HCT116 (cell line): ENCODE data around the gene NSFL1C. TPM values are rescaled to one million over a fixed set of nuclear protein-coding genes. Genes with fewer than 3 reads are reported as not detected.

Experiments
- ATAC-seq: fragments of 200-7000 bp; cut with Tn5 transposase; 2 replicates; pipeline ENCODE4 v1.9.1; 2020; ENCODE audit warnings: mild to moderate bottlenecking, moderate library complexity
- BruUV-seq: library from RNA; stranded (reverse); fragments of 400-500 nt; replicated peaks from 2 replicates; lab custom pipeline; 2021; lab: Mats Ljungman, UMichigan
- CTCF ChIA-PET: fragments of 300-600 bp; sonication (Branson Sonifier 250); formaldehyde crosslinking; loops from one replicate; lab custom pipeline; 2021; ENCODE audit warnings: antibody characterized with exemption; lab: Charles Lee
- POLR2A ChIA-PET: fragments of 300-600, 350-600 bp; sonication (Branson Sonifier 250); formaldehyde crosslinking; loops from one replicate; lab custom pipeline; 2021; ENCODE audit warnings: antibody characterized with exemption; lab: Charles Lee
- RAD21 ChIA-PET, 2 experiments: fragments of 300-600 bp; sonication (Branson Sonifier 250); formaldehyde crosslinking; loops; one replicate each; lab custom pipeline; 2023; ENCODE audit warnings: low total read pairs in 2 of 2; ENCODE audit not compliant: uncharacterized antibody in 2 of 2, unreplicated experiment in 2 of 2, low non-redundant PET in 1 of 2; lab: Charles Lee
- DNase-seq: peaks from one replicate; pipeline ENCODE4 v3.0.0-alpha.2; 2010; ENCODE audit warnings: low read depth, low spot score
- H2AFZ ChIP-seq: fragments of 200-600 bp; shearing (Covaris generic), sonication (generic); 2 replicates; pipeline ENCODE4 v1.6.1; 2017; ENCODE audit warnings: low read depth, mixed run types, mixed read lengths, antibody characterized with exemption, low read length; ENCODE audit not compliant: poor library complexity, severe bottlenecking
- H3K27ac ChIP-seq: 2 replicates; pipeline ENCODE4 v1.5.1; 2012; ENCODE audit warnings: low read depth, low read length
- H3K27me3 ChIP-seq: fragments of 200-600 bp; sonication (generic); 2 replicates; pipeline ENCODE4 v1.6.1; 2016; ENCODE audit warnings: mixed run types, low read length, mixed read lengths; ENCODE audit not compliant: insufficient read depth
- H3K36me3 ChIP-seq, 2 experiments: fragments of 200-500 bp in 1 of 2; fragments of 200-600 bp in 1 of 2; sonication (Bioruptor generic) in 1 of 2; sonication (generic) in 1 of 2; 2 replicates each; pipeline versions ENCODE4 v1.5.1 to v1.6.1; 2014 to 2016; ENCODE audit warnings: low read length in 2 of 2, inconsistent platforms in 1 of 2, mixed read lengths in 1 of 2, mixed run types in 1 of 2; ENCODE audit not compliant: insufficient read depth in 2 of 2, control insufficient read depth in 1 of 2
- H3K4me1 ChIP-seq, 2 experiments: fragments of 200-600 bp in 1 of 2; sonication (generic) in 1 of 2; 2 replicates each; pipeline versions ENCODE4 v1.5.1 to v1.6.1; 2012 to 2017; ENCODE audit warnings: low read length in 2 of 2, inconsistent platforms in 1 of 2, mild to moderate bottlenecking in 1 of 2, mixed read lengths in 1 of 2, mixed run types in 1 of 2, moderate library complexity in 1 of 2; ENCODE audit not compliant: insufficient read depth in 2 of 2, control insufficient read depth in 1 of 2
- H3K4me2 ChIP-seq: fragments of 200-600 bp; sonication (generic); 2 replicates; pipeline ENCODE4 v1.6.1; 2017; ENCODE audit warnings: mixed run types, low read length, mixed read lengths
- H3K4me3 ChIP-seq, 2 experiments: fragments of 200-600 bp in 1 of 2; sonication (generic) in 1 of 2; replicated peaks in 1 of 2; 2 replicates each; pipeline ENCODE4 v1.5.1; 2011 to 2016; ENCODE audit warnings: low read length in 2 of 2, control low read depth in 1 of 2, low read depth in 1 of 2, mild to moderate bottlenecking in 1 of 2, mixed read lengths in 1 of 2, mixed run types in 1 of 2
- H3K79me2 ChIP-seq: fragments of 200-600 bp; sonication (generic); 2 replicates; pipeline ENCODE4 v1.6.1; 2017; ENCODE audit warnings: mild to moderate bottlenecking, mixed run types, low read length, moderate library complexity, mixed read lengths; ENCODE audit not compliant: insufficient read depth
- H3K9ac ChIP-seq: fragments of 200-600 bp; sonication (generic); 2 replicates; pipeline ENCODE4 v1.6.1; 2016; ENCODE audit warnings: low read length, mixed read lengths
- H3K9me2 ChIP-seq: fragments of 200-600 bp; sonication (generic), shearing (Covaris generic); 2 replicates; pipeline ENCODE4 v1.6.1; 2017; ENCODE audit warnings: mixed run types, mild to moderate bottlenecking, moderate library complexity; ENCODE audit not compliant: insufficient read depth
- H3K9me3 ChIP-seq, 2 experiments: fragments of 200-500 bp in 1 of 2; fragments of 200-600 bp in 1 of 2; sonication (Bioruptor generic) in 1 of 2; sonication (generic) in 1 of 2; 2 replicates each; pipeline ENCODE4 v1.6.1; 2014 to 2017; ENCODE audit warnings: low read length in 2 of 2, mixed read lengths in 2 of 2, inconsistent platforms in 1 of 2, low read depth in 1 of 2, mild to moderate bottlenecking in 1 of 2, mixed run types in 1 of 2, moderate library complexity in 1 of 2; ENCODE audit not compliant: control insufficient read depth in 1 of 2, insufficient read depth in 1 of 2
- H4K20me1 ChIP-seq: fragments of 200-600 bp; sonication (generic), shearing (Covaris generic); 2 replicates; pipeline ENCODE4 v1.6.1; 2017; ENCODE audit warnings: mixed run types, mild to moderate bottlenecking, moderate library complexity; ENCODE audit not compliant: insufficient read depth
- CBX3 ChIP-seq: IDR thresholded peaks from 2 replicates; pipeline ENCODE4 v1.6.1; 2012; ENCODE audit warnings: low read depth
- CEBPB ChIP-seq: IDR thresholded peaks from 2 replicates; pipeline ENCODE4 v1.6.1; 2012; ENCODE audit warnings: low read depth
- EGR1 ChIP-seq: IDR thresholded peaks from 2 replicates; pipeline ENCODE4 v1.6.1; 2012; ENCODE audit warnings: low read depth
- ELF1 ChIP-seq: IDR thresholded peaks from 2 replicates; pipeline ENCODE4 v1.6.1; 2012; ENCODE audit warnings: low read depth, borderline replicate concordance
- EZH2 ChIP-seq: fragments of 200-600 bp; sonication (generic); IDR thresholded peaks from 2 replicates; pipeline ENCODE4 v1.6.1; 2017; ENCODE audit warnings: antibody characterized with exemption, mixed run types
- EZH2phosphoT487 ChIP-seq: fragments of 200-600 bp; IDR thresholded peaks from 2 replicates; pipeline ENCODE4 v1.6.1; 2018; ENCODE audit warnings: antibody characterized with exemption, borderline replicate concordance
- JUND ChIP-seq: IDR thresholded peaks from 2 replicates; pipeline ENCODE4 v1.6.1; 2012
- POLR2A ChIP-seq: IDR thresholded peaks from 2 replicates; pipeline ENCODE4 v1.7.0; 2011; ENCODE audit warnings: borderline replicate concordance; ENCODE audit not compliant: insufficient read depth, insufficient read length; ENCODE audit errors: extremely low read depth
- POLR2AphosphoS5 ChIP-seq: IDR thresholded peaks from 2 replicates; pipeline ENCODE4 v1.6.1; 2011; ENCODE audit warnings: mild to moderate bottlenecking, low read depth, low read length, moderate library complexity
- RAD21 ChIP-seq: IDR thresholded peaks from 2 replicates; pipeline ENCODE4 v1.6.1; 2012; ENCODE audit warnings: low read depth, mild to moderate bottlenecking
- SIN3A ChIP-seq: IDR thresholded peaks from 2 replicates; pipeline ENCODE4 v1.6.1; 2012; ENCODE audit warnings: low read depth
- SP1 ChIP-seq: IDR thresholded peaks from 2 replicates; pipeline ENCODE4 v1.6.1; 2012; ENCODE audit warnings: low read depth
- TCF7L2 ChIP-seq: IDR thresholded peaks from 2 replicates; pipeline ENCODE4 v1.7.0; 2011; ENCODE audit warnings: borderline replicate concordance, inconsistent platforms; ENCODE audit not compliant: insufficient read depth, insufficient read length; ENCODE audit errors: extremely low read depth
- YY1 ChIP-seq: IDR thresholded peaks from 2 replicates; pipeline ENCODE4 v1.6.1; 2011; ENCODE audit warnings: low read length, low read depth, moderate library complexity, mild to moderate bottlenecking; ENCODE audit not compliant: insufficient replicate concordance; ENCODE audit errors: extremely low read depth
- ZFX ChIP-seq: fragments of 450-650 bp; IDR thresholded peaks from 2 replicates; pipeline ENCODE4 v1.6.1; 2017
- ZNF274 ChIP-seq: fragments of 200-500 bp; sonication (Bioruptor generic); IDR thresholded peaks from 2 replicates; pipeline ENCODE4 v1.6.1; 2014; ENCODE audit warnings: mild to moderate bottlenecking, low read depth, low read length, inconsistent platforms
- intact Hi-C: fragments of 100-400 bp; cut with micrococcal nuclease; formaldehyde crosslinking; loops from 2 replicates; pipeline ENCODE4 v1.10.0; 2022
- total RNA-seq: library from RNA; stranded (reverse); gene quantifications from one replicate; pipeline ENCODE4 v1.2.1, GENCODE V29; 2021; ENCODE audit not compliant: unreplicated experiment
- TF ChIP-seq, protein P1 (sequence below), 3 experiments: fragments of 200-600 bp in 1 of 3; sonication (generic) in 1 of 3; IDR thresholded peaks in 2 of 3; conservative IDR thresholded peaks in 1 of 3; 2 replicates each; pipeline ENCODE4 v1.5.1; 2012 to 2017; ENCODE audit warnings: low read depth in 2 of 3, low read length in 2 of 3, antibody characterized with exemption in 1 of 3, borderline replicate concordance in 1 of 3, control low read depth in 1 of 3, mild to moderate bottlenecking in 1 of 3, mixed read lengths in 1 of 3, mixed run types in 1 of 3, moderate library complexity in 1 of 3; ENCODE audit not compliant: insufficient read depth in 1 of 3
- TF ChIP-seq, protein P2 (sequence below): IDR thresholded peaks from 2 replicates; pipeline ENCODE4 v1.6.1; 2011; ENCODE audit warnings: mild to moderate bottlenecking, low read length, moderate library complexity; ENCODE audit not compliant: insufficient replicate concordance; ENCODE audit errors: extremely low read depth

The NSFL1C gene
- total RNA-seq, 1 experiment from 2014 or later, result 93.4 TPM

DNA sequence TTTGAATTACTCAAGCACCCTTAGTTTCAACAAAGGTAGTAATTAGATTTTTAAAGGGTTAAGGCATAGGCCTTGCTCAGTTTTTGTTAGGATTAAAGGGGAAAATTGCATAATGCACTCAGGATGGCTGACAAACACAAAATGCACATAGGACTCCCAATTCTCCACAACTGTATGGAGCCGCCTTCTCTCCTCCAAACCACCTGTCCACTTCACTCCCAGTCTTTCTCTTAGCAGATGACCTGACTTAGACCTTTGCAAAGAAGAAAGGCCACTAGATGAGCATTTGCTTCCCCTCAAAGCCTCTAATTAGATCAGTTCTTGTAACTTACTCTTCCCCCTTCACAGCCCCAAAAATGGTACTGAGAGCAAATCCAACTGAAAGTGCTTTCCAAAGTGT, 20.1 kb downstream of the NSFL1C start:
- H3K36me3 ChIP-seq, result peaks cover 72 to 82% of the 10 kb centered on the region in 2 experiments
- intact Hi-C loops, result no loop called here
- CTCF ChIA-PET, result interaction anchor here (1.6 kb wide), 1 partner anchor 9 kb away, joined by 11 read pairs; no protein-coding TSS in a partner anchor
- H3K9ac ChIP-seq, result no peak overlapping the region
- H4K20me1 ChIP-seq, result no peaks in the 10 kb centered on the region
- no peaks in the 10 kb centered on the region for H3K9me2 ChIP-seq
- RAD21 ChIA-PET, result no interaction called here
- no peaks in the 10 kb centered on the region for H3K27me3 ChIP-seq
- POLR2A ChIA-PET, result no interaction called here
- H3K4me3 ChIP-seq, result no peak overlapping the region
- H2AFZ ChIP-seq, result no peak overlapping the region
- ATAC-seq (no peak), DNase-seq (no peak)
- TF ChIP-seq EZH2, result no peak
- no peak for TF ChIP-seq CBX3
- no peak for TF ChIP-seq ZFX
- TF ChIP-seq ELF1, result no peak
- TF ChIP-seq YY1, result no peak
- TF ChIP-seq ZNF274, result no peak
- TF ChIP-seq POLR2A, result no peak
- TF ChIP-seq CEBPB, result no peak
- BruUV-seq, result no TSS peak
- H3K27ac ChIP-seq, result no peak overlapping the region
- no peaks in the 10 kb centered on the region for H3K79me2 ChIP-seq
- no peaks in the 10 kb centered on the region for H3K4me1 ChIP-seq
- no peaks in the 10 kb centered on the region for H3K9me3 ChIP-seq
- H3K4me2 ChIP-seq, result no peak overlapping the region

DNA sequence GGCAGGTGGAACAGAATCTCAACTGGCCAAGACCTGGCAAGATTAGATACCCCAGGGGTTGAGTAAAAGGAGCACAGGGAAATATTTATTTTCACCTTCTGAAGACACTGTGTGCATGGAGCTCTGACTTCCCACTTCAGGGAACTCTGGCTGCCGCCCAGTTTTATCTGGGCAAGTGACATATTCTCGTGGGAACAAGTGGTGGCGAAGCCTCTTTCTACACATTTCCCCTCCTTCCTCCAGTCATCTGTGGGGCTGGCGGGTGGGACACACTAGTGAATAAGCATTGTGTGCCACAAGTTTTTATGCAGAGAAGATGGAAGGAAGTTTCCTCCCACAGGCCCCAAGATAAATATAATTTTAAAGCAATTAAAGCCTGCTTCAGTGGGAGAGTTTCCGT, 23.6 kb downstream of the NSFL1C start:
- Histone ChIP-seq H3K27ac (no peak overlapping the region), H3K9me2 (no peaks in the 10 kb centered on the region), H3K4me3 (no peak overlapping the region), H4K20me1 (no peaks in the 10 kb centered on the region), H3K79me2 (no peaks in the 10 kb centered on the region), H3K9me3 (no peaks in the 10 kb centered on the region), H3K36me3 (peaks cover 41 to 56% of the 10 kb centered on the region in 2 experiments), H3K9ac (no peak overlapping the region), H3K4me2 (no peak overlapping the region), H2AFZ (no peak overlapping the region), H3K27me3 (no peaks in the 10 kb centered on the region), H3K4me1 (no peaks in the 10 kb centered on the region)
- TF ChIP-seq RAD21, result no peak
- TF ChIP-seq SP1, result no peak
- no peak for TF ChIP-seq EZH2phosphoT487
- no peak for TF ChIP-seq SIN3A
- TF ChIP-seq CEBPB, result no peak
- TF ChIP-seq ZFX, result no peak
- TF ChIP-seq, protein P1, sequence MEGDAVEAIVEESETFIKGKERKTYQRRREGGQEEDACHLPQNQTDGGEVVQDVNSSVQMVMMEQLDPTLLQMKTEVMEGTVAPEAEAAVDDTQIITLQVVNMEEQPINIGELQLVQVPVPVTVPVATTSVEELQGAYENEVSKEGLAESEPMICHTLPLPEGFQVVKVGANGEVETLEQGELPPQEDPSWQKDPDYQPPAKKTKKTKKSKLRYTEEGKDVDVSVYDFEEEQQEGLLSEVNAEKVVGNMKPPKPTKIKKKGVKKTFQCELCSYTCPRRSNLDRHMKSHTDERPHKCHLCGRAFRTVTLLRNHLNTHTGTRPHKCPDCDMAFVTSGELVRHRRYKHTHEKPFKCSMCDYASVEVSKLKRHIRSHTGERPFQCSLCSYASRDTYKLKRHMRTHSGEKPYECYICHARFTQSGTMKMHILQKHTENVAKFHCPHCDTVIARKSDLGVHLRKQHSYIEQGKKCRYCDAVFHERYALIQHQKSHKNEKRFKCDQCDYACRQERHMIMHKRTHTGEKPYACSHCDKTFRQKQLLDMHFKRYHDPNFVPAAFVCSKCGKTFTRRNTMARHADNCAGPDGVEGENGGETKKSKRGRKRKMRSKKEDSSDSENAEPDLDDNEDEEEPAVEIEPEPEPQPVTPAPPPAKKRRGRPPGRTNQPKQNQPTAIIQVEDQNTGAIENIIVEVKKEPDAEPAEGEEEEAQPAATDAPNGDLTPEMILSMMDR (IDR thresholded peaks at IDR 0.05 in 2 of 3, conservative IDR thresholded peaks at IDR 0.05 in 1 of 3; ENCODE audit: borderline replicate concordance in 1 of 3, insufficient read depth in 1 of 3, low read depth in 2 of 3, low read length in 2 of 3), result no peak
- TF ChIP-seq JUND, result no peak
- TF ChIP-seq ZNF274, result no peak
- TF ChIP-seq EGR1, result no peak
- TF ChIP-seq CBX3, result no peak
- no peak for TF ChIP-seq POLR2AphosphoS5
- no peak for TF ChIP-seq EZH2
- TF ChIP-seq TCF7L2, result no peak
- TF ChIP-seq, protein P2, sequence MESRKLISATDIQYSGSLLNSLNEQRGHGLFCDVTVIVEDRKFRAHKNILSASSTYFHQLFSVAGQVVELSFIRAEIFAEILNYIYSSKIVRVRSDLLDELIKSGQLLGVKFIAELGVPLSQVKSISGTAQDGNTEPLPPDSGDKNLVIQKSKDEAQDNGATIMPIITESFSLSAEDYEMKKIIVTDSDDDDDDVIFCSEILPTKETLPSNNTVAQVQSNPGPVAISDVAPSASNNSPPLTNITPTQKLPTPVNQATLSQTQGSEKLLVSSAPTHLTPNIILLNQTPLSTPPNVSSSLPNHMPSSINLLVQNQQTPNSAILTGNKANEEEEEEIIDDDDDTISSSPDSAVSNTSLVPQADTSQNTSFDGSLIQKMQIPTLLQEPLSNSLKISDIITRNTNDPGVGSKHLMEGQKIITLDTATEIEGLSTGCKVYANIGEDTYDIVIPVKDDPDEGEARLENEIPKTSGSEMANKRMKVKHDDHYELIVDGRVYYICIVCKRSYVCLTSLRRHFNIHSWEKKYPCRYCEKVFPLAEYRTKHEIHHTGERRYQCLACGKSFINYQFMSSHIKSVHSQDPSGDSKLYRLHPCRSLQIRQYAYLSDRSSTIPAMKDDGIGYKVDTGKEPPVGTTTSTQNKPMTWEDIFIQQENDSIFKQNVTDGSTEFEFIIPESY, result no peak
- RAD21 ChIA-PET, result no interaction called here
- intact Hi-C loops, result no loop called here
- BruUV-seq, result no TSS peak
- no peak for DNase-seq
- CTCF ChIA-PET, result no interaction called here
- POLR2A ChIA-PET, result no interaction called here
- ATAC-seq, result no peak
